ENCODE results near the gene ATOH8. TPM values are rescaled to one million over a fixed set of nuclear protein-coding genes. Genes with fewer than 3 reads are reported as not detected.
"Not testable (repeated sequence)": the region's sequence is repeated elsewhere in the genome, so short reads cannot be mapped to it uniquely, and the experiment has no call there.

ATOH8 gene
- 10 to 100 TPM; 14.2 to 18.6 (median 16.7) TPM for polyA plus RNA-seq (ENCODE audit: insufficient read length in 4 of 4)

DNA sequence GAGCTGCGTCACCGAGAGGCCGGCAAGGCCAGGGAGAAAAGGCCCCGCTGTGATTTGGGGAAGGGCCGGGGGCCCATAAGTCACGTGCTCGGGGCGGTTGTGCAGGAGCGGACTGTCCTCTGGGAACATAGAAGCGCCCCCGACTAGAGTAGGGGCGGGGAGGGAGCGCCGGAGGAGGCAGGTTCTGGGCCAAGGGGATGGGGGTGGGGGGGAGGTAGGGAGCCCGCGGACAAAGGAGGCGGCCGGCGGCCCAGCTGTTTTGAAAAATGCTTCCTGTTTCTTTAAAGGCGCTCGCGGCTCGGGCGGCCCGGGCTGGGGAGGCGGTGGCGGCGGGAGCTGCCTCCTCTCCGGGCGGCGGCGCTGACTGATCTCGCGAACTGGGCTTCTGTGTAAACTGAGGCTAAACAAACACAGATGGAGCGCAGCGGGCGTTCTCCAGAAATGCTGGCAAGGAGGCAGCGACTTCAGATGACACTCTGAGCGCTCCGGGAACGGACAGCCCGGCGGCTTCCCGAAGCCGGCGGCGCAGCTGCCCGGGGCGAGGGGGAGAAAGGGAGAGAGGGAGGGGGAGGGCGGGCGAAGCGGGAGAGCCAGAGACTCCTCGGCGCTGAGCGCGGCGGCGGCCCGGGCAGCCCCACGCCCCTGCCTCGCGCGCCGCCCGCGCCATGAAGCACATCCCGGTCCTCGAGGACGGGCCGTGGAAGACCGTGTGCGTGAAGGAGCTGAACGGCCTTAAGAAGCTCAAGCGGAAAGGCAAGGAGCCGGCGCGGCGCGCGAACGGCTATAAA lies at the start of gene ATOH8:
Gene ATOH8, plus strand, starts transcription at position 467 of the 788 bp plus-strand sequence. Its CDS starts 199 bp downstream, at position 666.
- DNase-seq (ENCODE audit: low read depth in 4 of 4, low spot score in 2 of 4) = no peak

DNA sequence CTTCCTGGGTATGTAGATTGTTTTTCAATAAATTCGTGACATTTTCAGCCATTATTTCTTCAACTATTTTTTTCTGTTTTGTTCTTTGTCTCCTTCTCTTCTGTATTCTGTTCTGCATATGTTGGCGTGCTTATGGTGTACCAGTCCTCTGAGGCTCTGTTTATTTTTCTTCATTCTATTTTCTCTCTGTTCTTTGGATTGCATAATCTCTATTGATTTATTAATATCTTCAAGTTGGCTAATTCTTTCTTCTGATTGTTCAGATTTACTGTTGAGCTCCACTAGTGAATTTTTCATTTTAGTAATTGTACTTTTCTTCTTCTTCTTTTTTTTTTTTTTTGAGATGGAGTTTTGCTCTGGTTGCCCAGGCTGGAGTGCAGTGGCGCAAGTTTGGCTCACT lies 49.8 kb upstream of the ATOH8 start:
- no peak for DNase-seq (ENCODE audit: low read depth in 4 of 4, low spot score in 2 of 4)

GRCh38 chr2:85704800-85705679 lies 48.8 kb upstream of the ATOH8 start:
- no peak for DNase-seq (ENCODE audit: low read depth in 4 of 4, low spot score in 2 of 4)

DNA sequence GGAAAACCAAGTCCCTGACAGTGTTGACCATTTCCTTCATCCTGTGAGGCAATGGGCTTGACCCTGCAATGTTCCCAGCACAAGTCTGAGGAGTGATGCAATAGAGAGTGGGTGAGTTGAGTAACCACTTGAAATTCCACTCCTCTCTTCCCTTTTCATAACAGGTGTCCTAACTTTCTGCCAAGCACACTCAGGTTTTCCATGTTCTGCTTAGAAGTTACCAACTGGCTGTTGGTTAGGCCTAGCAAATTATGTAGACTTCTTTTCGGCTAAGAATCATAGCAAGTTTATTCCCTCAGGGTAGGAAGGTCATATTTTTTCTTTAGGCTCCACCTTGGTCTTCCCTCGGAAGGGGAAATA lies 48.1 kb upstream of the ATOH8 start:
- DNase-seq (ENCODE audit: low read depth in 4 of 4, low spot score in 2 of 4) = no peak

DNA sequence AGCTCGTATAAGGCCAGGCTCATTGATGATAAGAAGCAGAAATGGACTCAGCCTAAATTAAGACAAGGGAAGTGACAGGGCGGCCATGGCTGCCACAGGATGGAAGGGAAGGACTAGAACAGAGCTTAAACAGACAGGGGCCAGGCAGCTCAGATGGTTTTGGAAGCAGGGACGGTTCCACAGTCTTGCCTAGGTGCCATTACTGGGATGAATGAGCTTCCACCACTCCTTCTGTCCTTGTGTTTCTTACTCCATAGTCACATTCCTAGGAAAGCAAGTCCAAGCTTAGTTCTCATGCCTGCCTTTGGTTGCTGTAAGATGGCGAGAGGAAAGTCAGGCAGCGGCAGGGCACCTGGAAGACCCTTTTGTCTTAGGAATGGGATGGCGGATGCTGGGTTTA lies 47.7 kb upstream of the ATOH8 start:
- no peak for DNase-seq (ENCODE audit: low read depth in 4 of 4, low spot score in 2 of 4)

- DNase-seq (ENCODE audit: low read depth in 4 of 4, low spot score in 2 of 4) = no peak
These were observed 47.0 kb upstream of the ATOH8 start for GRCh38 chr2:85706599-85707296.

- peak; percentile 56 to 79 (median 62) for DNase-seq (ENCODE audit: low read depth in 4 of 4, low spot score in 2 of 4)
These were observed 46.5 kb upstream of the ATOH8 start for GRCh38 chr2:85707304-85707703.

GRCh38 chr2:85708641-85709040 lies 45.1 kb upstream of the ATOH8 start:
- DNase-seq (ENCODE audit: low read depth in 4 of 4, low spot score in 2 of 4) = no peak

GRCh38 chr2:85709401-85709811 lies 44.4 kb upstream of the ATOH8 start:
- no peak for DNase-seq (ENCODE audit: low read depth in 4 of 4, low spot score in 2 of 4)

GRCh38 chr2:85710687-85711577 lies 42.9 kb upstream of the ATOH8 start:
- no peak for DNase-seq (ENCODE audit: low read depth in 4 of 4, low spot score in 2 of 4)

- no peak for DNase-seq (ENCODE audit: low read depth in 4 of 4, low spot score in 2 of 4)
These were observed 42.2 kb upstream of the ATOH8 start for GRCh38 chr2:85711578-85712060.

GRCh38 chr2:85712336-85712735 lies 41.5 kb upstream of the ATOH8 start:
- DNase-seq (ENCODE audit: low read depth in 4 of 4, low spot score in 2 of 4) = no peak

DNA sequence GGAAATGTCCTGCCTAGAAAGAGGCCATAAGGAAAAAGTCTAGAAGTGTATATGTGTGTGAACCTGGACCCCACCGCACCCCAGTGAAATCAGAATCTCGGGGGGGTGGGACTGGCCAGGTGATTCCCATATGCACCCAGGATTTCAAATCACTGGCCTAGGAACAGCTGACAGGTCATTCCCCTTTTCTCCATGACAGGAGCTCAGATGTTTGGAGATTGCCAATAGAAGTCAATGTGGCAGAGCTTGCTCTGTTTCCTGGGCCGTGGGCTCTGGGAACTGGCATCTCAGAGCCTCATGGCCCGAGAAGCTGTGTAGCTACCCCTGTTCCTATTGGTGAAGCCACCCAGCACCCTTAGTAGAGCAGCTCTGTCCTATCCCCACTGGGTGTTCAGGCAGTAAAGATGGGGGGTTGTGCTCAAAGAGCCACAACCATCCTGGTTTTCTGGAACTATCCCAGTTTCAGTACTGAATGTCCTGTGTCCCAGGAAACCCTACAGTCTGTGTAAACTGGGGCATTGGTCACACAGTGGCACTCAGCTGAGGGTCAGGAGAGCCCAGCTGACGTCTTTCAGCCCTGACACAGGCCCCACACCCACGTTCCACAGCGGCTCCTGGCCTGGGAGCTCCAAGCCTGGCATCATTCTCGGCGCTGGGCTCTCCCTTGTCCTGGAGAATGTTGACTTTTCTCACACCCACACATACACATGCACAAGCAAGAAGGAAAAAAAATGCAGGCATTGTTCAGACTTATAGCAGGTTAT lies 40.8 kb upstream of the ATOH8 start:
- DNase-seq (ENCODE audit: low read depth in 4 of 4, low spot score in 2 of 4) = no peak

DNA sequence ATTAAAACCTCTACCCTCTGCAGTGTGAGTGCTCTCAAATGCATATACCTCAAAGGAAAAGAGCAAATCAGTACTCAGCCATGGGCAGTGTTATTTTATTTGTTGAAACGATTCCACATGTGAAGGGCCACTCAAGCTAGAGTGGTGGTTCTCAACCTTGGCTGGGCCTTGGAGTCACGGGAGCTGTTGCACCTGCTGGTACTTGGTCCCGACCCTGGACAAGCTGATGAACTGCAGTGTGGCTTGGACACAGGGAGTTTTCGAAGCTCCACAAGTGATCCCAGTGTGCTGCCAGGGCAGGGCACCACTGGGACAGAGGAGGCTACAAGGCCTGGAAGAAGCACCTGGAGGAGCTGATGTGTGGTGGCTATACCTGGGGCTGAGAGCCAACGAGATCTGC lies 40.0 kb upstream of the ATOH8 start:
- DNase-seq (ENCODE audit: low read depth in 4 of 4, low spot score in 2 of 4) = no peak

DNA sequence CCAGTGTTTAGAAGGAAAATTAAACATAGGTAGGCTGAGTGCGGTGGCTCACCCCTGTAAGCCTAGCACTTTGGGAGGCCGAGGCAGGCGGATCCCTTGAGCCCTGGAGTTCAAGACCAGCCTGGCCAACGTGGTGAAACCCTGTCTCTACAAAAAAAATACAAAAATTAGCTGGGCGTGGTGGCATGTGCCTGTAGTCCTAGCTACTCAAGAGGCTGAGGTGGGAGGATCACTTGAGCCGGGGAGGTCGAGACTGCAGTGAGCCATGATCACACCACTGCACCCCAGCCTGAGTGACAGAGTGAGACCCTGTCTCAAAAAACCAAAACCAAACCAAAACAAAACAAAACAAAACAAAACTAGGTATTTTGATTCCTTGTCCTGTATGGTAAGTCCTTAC lies 39.4 kb upstream of the ATOH8 start:
- not testable (repeated sequence) for DNase-seq (ENCODE audit: low read depth in 4 of 4, low spot score in 2 of 4)

DNA sequence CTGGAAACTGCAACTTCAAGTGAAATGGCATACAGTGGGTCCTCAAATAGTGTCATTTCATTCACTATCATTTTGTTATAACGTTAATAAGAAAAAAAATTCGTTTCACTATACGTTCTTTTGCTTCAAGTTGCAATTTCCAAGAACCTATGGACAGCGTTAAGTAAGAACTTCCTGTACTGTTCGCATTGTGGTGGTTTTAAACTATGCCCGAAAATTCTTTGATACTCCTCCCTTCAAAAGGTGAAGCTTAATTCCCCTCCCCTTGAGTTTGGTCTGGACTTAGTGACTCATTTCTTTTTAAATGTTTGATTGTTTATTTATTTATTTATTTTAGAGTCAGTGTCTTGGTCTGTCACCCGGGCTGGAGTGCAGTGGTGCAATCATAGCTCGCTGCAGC lies 39.0 kb upstream of the ATOH8 start:
- no peak for DNase-seq (ENCODE audit: low read depth in 4 of 4, low spot score in 2 of 4)

DNA sequence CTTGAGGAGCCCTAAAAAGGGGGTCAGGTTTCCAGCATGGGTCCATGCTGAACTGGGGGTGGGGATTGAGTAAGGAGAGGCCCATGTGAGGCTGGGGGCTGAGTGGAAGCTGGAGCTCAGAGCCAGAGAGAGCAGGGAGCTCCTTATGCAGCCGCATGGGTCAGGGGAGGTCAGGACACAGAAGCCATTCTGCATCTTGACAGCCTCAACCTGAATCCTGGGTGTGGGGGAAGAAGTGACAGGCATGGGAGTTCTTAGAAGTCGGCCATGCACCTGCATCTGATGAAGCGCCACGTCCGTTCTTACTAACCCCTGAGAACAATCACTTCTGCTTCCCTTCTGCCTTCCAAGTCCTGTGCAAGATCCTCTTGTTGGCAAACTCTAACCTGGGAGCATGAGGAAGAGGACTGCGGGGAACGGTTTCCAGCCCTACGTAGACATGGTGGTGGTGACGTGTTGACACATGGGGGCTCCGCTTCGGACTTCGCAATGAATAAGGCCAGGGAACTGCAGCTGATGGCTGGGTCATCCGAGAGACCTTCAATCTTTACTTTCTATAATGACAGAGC lies 37.4 kb upstream of the ATOH8 start:
- DNase-seq (ENCODE audit: low read depth in 4 of 4, low spot score in 2 of 4) = no peak

GRCh38 chr2:85717308-85718008 lies 36.3 kb upstream of the ATOH8 start:
- DNase-seq (ENCODE audit: low read depth in 4 of 4, low spot score in 2 of 4) = no peak
